ENCODE results near the gene FBXO11. TPM values are rescaled to one million over a fixed set of nuclear protein-coding genes. Genes with fewer than 3 reads are reported as not detected.
"Not testable (repeated sequence)": the region's sequence is repeated elsewhere in the genome, so short reads cannot be mapped to it uniquely, and the experiment has no call there.

The FBXO11 gene
- total RNA-seq, 1 experiment from 2014 or later, result 49.3 TPM

- CTCF ChIA-PET, result interaction anchor here (0.6 kb wide), 2 partner anchors 27 to 39 kb away, joined by 4 to 5 read pairs; no protein-coding TSS in a partner anchor
- no peak overlapping the region for H2AFZ ChIP-seq
- H3K27me3 ChIP-seq (ENCODE audit: insufficient read depth, low read depth), result no peaks in the 10 kb centered on the region
- POLR2A ChIA-PET (ENCODE audit: unreplicated experiment), result interaction anchor here (0.5 kb wide), 1 partner anchor 1181 kb away, joined by 3 read pairs; no protein-coding TSS in a partner anchor
- no peak for TF ChIP-seq EZH2 (IDR thresholded peaks at IDR 0.05; ENCODE audit: low read depth)
- TF ChIP-seq, protein P1, sequence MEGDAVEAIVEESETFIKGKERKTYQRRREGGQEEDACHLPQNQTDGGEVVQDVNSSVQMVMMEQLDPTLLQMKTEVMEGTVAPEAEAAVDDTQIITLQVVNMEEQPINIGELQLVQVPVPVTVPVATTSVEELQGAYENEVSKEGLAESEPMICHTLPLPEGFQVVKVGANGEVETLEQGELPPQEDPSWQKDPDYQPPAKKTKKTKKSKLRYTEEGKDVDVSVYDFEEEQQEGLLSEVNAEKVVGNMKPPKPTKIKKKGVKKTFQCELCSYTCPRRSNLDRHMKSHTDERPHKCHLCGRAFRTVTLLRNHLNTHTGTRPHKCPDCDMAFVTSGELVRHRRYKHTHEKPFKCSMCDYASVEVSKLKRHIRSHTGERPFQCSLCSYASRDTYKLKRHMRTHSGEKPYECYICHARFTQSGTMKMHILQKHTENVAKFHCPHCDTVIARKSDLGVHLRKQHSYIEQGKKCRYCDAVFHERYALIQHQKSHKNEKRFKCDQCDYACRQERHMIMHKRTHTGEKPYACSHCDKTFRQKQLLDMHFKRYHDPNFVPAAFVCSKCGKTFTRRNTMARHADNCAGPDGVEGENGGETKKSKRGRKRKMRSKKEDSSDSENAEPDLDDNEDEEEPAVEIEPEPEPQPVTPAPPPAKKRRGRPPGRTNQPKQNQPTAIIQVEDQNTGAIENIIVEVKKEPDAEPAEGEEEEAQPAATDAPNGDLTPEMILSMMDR (conservative IDR thresholded peaks at IDR 0.05), result no peak
- BruUV-seq (replicated peaks), result no TSS peak
- no peaks in the 10 kb centered on the region for H3K9me2 ChIP-seq (ENCODE audit: insufficient read depth)
- H3K9me3 ChIP-seq (ENCODE audit: insufficient read depth, low read depth), result no peaks in the 10 kb centered on the region
- intact Hi-C loops (cut with micrococcal nuclease; ENCODE audit: unreplicated experiment), result no loop called here
- H3K36me3 ChIP-seq (ENCODE audit: low read depth), result peaks cover 14% of the 10 kb centered on the region; the same call in 1 of the 2 replicates
- H3K4me1 ChIP-seq (replicated peaks; ENCODE audit: insufficient read depth), result peaks cover 22% of the 10 kb centered on the region
- 0 out of 2 replicates have a peak, but pooled peaks cover 3% of the 10 kb centered on the region for H3F3A ChIP-seq (ENCODE audit: insufficient read depth, low read depth)
- no peak overlapping the region for H3K4me2 ChIP-seq
- peaks cover 100% of the 10 kb centered on the region for H3K79me2 ChIP-seq (ENCODE audit: low read depth)
- H3K27ac ChIP-seq, result no peak overlapping the region
- peaks cover 79% of the 10 kb centered on the region for H4K20me1 ChIP-seq (ENCODE audit: insufficient read depth)
- DNase-seq, result no peak
- H3K4me3 ChIP-seq, result no peak overlapping the region
Measured at GRCh38 chr2:47899915-47900816, 6.1 kb downstream of the FBXO11 start.

DNA sequence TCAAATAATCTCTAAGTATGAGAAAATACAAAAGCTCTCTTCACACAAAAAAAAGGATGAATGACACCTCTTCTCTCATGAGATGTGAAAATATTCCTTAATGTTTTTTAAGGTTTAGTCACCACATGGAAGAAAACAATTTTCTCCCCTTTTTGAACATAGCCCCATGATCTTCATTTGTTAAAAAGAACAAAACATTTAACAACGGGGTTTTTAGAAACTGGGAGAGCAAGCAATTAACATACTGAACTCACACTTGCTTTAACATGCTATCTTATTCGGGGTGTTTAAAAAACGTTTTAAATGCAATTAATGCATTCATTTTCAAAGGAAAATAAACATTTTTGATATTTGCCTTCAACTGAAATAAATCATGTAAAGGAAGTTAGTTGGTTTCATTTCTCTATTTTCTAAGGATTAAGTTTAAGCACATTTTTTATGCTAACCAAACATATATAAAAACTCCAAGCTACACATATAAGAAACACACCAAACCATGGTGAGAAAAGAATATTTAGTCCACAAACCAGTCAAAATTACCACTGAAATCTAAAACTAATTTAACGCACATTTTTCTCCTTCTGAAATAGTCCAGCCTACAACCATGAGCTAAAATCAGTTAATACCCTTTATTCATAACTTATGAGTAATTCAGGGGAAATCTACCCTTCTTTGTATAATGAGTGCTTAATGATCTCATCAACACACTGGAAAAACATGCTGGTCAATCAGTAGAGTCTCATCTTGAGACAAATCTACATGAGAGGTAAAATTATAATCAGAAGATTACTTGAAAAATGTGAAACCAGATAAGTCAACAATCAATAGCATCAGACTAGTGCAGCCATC is 8.2 kb downstream of the FBXO11 start:
- ChIA-PET POLR2A (ENCODE audit: unreplicated experiment) (no interaction called here), CTCF (no interaction called here)
- TF ChIP-seq EZH2 (IDR thresholded peaks at IDR 0.05; ENCODE audit: low read depth), result no peak
- TF ChIP-seq, protein P1 (conservative IDR thresholded peaks at IDR 0.05), result no peak
- Histone ChIP-seq H3K4me3 (no peak overlapping the region), H3F3A (ENCODE audit: insufficient read depth, low read depth) (0 out of 2 replicates have a peak, but pooled peaks cover 3% of the 10 kb centered on the region), H3K4me2 (no peak overlapping the region), H2AFZ (no peak overlapping the region), H4K20me1 (ENCODE audit: insufficient read depth) (peaks cover 87% of the 10 kb centered on the region), H3K9me2 (ENCODE audit: insufficient read depth) (no peaks in the 10 kb centered on the region), H3K9me3 (ENCODE audit: insufficient read depth, low read depth) (no peaks in the 10 kb centered on the region), H3K27me3 (ENCODE audit: insufficient read depth, low read depth) (no peaks in the 10 kb centered on the region), H3K4me1 (replicated peaks; ENCODE audit: insufficient read depth) (peaks cover 16% of the 10 kb centered on the region), H3K79me2 (ENCODE audit: low read depth) (peaks cover 100% of the 10 kb centered on the region), H3K36me3 (ENCODE audit: low read depth) (peaks cover 14% of the 10 kb centered on the region; the same call in 1 of the 2 replicates), H3K27ac (no peak overlapping the region)
- intact Hi-C loops (cut with micrococcal nuclease; ENCODE audit: unreplicated experiment), result no loop called here
- no peak for DNase-seq
- no TSS peak for BruUV-seq (replicated peaks)

- H2AFZ ChIP-seq; intact Hi-C loops (cut with micrococcal nuclease; ENCODE audit: unreplicated experiment); BruUV-seq (replicated peaks); H3K4me1 ChIP-seq (replicated peaks; ENCODE audit: insufficient read depth); H3F3A ChIP-seq (ENCODE audit: insufficient read depth, low read depth); POLR2A ChIA-PET (ENCODE audit: unreplicated experiment); H3K4me2 ChIP-seq; H3K9me2 ChIP-seq (ENCODE audit: insufficient read depth); CTCF ChIA-PET; H3K4me3 ChIP-seq; H3K27ac ChIP-seq; H3K9me3 ChIP-seq (ENCODE audit: insufficient read depth, low read depth); DNase-seq; H3K27me3 ChIP-seq (ENCODE audit: insufficient read depth, low read depth): not testable (repeated sequence)
- H3K79me2 ChIP-seq (ENCODE audit: low read depth), result peaks cover 99% of the 10 kb centered on the region
- H3K36me3 ChIP-seq (ENCODE audit: low read depth), result peaks cover 14% of the 10 kb centered on the region; the same call in 1 of the 2 replicates
- H4K20me1 ChIP-seq (ENCODE audit: insufficient read depth), result peaks cover 85% of the 10 kb centered on the region
Measured at GRCh38 chr2:47897191-47897882, 9.0 kb downstream of the FBXO11 start.

Data from PC-9 (cell line).